IPS-11a (cell line): ENCODE results near the gene DGKH.
"Not testable (repeated sequence)": the region's sequence is repeated elsewhere in the genome, so short reads cannot be mapped to it uniquely, and the experiment has no call there.

Experiments used
- H3K4me3 ChIP-seq: one replicate; pipeline ENCODE4 v1.5.1; 2013; ENCODE audit warnings: low read depth, low read length, control low read depth

Gene DGKH

DNA sequence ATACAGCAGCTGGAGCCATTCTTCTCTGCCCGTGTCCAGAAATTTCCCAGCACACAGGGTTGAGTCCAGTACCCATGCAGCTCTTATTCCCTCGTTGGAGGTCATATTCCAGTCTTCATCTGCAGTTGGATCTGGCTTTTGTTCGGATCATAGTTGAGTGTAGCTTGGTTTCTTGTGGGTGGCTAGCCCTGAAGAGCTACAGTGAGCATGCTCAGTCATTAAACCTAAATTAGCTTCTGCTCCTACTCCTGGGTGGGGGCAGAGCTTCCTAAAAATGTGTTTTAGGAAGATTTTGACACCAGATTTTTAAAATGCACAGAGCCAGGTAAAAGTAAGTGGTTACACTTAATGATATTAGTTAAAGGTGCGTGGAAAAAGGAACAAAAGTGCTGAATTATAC is 64.4 kb downstream of the DGKH start:
- H3K4me3 ChIP-seq: no peak overlapping the region

DNA sequence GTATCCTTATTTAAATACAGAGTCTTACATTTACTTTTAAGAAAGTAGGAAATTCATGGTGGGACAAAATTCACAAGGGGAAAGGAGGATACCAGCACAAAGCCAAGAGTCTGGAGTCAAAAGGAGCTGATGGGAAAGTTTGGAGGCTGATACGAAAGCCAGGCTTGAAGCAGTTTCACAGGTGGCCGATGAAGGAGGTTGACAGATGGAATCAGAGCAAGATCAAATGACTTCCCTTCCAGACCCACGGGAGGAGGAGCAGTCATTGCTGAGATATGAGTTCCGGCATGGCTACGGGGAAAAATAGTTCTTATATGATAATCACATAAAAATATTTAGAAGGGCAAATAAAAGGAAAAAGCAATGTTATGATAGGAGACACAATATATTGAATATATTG is 65.0 kb downstream of the DGKH start:
- H3K4me3 ChIP-seq: no peak overlapping the region

DNA sequence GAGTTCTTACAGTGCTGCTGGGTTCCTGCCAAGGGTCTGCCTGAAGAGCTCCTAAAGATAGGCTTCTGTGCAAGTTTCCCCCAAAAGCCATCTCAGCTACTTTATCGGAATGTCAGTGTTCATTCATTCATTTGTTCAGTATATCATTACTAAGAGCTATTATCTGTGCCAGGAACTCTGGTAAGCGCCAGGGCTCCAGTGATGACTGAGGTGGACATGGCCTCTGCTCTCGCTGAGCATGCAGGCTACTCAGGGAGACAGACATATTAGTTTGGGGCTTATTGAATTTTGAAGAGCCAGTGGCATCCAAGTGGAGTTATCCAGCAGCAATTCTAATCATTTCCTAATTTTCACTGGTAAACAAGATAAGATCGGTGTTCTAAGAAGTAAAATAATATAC is 65.8 kb downstream of the DGKH start:
- no peak overlapping the region for H3K4me3 ChIP-seq

DNA sequence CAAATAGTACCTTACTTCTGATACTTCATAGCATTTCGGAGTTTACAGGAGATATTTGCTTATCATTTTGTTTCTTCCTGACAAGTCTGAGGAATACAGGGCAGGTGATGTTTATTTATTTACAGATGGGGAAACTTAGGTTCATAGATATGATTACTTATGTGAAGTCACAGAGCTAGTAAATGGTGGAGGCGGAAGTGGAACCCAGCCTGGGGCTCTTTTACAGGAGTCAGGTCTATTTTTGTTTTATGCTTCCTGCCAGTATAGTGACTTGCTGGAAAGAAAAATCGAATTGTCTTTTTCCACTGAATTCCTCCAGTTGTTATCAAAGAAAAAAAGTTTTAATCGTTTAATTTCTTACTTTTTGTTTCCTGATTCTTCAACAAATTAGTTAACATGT is 66.5 kb downstream of the DGKH start:
- no peak overlapping the region for H3K4me3 ChIP-seq

DNA sequence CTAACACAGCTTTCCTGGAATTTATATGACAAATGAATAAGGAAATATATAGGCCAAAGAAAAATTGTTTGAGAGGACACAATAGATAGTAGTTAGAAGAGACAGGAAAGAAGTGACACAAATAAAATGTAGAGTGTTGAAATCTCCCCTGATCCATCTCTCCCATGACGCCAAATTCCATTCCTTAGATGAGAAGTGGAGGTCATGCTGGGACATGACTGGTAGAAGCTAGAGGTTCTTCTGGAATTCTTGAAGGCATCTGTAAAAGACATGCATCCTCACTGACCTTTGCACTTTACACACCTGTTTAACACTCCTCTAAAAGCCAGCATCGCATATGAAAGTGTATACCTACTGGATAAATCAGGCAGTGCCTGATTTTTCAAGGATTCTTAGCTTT is 67.8 kb downstream of the DGKH start:
- H3K4me3 ChIP-seq: no peak overlapping the region

DNA sequence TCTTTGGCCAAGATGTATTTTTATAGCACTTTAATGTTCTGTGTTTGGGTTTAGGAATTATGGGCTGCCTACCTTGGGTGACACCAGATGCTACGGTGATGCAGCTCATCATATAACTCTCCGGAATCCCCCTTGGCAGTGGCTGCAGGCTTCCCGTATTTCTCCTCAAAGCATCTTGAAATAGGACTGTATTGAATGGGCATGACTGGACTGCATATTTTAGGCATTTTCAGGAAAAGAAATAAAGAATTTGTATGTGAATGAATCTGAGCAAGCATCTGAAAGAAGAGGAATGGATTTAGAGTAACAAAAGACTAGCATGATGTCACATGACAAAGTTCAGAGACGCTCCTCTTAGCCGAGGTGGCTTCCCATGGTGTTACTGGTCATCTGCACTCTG is 70.6 kb downstream of the DGKH start:
- no peak overlapping the region for H3K4me3 ChIP-seq

DNA sequence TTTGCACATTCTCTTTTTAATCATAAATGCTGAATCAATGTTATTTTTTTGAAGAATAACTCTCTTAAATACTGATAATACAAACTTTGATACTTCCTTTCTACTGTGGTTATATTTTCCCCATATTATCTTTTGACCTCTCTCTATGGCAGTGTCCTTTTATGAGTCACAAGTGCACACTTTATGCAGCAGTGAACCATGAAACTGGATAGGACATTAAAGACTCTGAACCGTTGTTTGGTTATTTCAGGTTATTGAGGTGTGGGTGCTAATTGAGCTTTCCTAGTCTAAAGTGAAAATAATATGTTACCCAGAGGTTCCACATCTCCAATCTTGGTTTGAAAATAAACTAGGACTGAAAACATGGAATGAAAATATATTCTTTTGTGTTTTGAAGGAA is 71.4 kb downstream of the DGKH start:
- no peak overlapping the region for H3K4me3 ChIP-seq

DNA sequence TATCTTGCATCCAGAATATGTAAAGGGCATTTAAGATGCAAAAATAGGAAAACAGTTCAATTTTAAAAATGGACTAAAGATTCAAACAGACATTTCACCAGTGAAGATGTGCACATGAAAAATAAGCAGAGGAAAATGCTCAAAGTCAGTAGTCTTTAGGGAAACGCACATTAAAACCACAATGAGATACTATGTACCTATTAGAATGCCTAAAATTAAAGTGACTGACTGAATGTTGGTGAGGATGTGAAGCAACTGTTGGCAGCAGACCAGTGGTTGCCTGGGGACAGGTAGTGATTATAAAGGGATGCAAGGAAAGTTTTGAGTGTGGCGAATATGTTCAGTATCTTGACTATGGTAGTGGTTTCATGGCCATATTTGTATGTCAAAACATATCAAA is 75.2 kb downstream of the DGKH start:
- no peak overlapping the region for H3K4me3 ChIP-seq

DNA sequence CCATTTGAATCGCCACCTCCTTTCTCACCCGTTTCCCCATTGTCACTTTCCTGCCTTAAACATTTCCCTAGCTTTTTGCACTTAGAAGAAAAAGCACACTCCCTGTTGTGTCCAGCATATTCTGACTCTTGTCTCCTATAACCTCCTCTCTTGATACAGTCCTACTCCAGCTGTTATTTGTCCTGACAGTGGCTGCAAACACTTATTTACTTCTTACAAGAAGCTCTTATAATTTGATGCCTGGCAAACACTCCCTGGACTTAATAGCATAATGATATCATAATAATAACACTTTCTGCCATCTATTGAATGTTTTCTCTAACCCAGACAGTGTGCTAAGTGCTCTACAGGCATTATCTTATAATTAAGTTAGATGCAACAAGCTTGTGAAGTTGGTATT is 76.6 kb downstream of the DGKH start:
- H3K4me3 ChIP-seq: no peak overlapping the region

DNA sequence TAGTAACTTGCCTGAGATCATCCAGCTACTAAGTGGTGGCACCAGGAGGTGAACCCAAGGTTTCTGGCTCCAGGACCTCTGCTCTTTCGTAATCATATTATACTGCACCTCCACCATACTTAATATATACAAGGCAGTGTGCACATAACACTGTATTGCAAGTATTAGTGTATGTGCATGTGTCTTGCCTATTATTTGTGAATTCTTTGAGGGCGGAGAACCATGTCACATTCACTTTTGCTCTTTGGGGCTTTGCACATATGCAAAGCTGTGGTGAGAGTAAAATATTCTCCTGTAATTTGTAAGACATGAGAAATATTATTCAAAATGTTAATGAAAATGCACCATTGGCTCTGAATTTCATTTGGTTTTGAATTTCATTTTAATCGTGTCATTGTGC is 78.6 kb downstream of the DGKH start:
- H3K4me3 ChIP-seq: no peak overlapping the region

DNA sequence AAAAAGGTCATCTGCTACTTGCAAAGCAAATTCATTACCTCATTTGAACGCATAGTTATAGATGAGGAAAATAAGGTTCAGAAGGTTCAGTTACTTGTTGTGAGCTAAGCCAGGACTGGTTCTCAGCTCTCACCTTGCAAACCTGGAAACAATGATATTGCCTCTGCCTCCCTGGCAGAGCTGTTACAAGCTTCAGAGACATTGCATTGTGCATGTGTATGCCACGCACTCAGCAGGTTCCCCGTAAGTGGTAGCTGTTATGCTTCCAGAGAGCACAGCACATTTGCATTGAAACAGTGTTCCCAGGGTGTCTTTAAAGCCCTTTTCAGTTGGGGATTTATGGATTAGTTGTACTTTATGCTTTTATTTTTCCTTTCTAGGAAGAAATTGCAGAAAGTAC is 80.6 kb downstream of the DGKH start:
- no peak overlapping the region for H3K4me3 ChIP-seq

DNA sequence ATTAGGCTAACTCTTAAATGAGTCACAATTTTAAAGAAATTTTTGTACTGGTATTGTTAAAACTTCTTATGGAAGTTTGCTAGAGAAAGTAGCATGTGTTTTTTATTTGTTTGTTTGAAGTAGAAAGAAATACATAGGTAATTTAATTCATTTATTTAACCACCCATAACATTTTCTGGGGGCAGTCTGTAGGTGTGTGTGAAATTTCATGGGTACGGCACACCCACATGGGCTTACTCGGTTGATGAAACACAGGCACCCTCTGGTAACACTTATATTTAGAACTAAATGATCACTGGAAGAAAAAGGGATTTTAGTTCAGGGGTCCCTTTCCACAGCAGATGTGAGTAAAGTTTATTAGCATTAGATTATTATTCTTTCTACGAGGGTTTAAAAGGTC is 88.1 kb downstream of the DGKH start:
- H3K4me3 ChIP-seq: no peak overlapping the region

DNA sequence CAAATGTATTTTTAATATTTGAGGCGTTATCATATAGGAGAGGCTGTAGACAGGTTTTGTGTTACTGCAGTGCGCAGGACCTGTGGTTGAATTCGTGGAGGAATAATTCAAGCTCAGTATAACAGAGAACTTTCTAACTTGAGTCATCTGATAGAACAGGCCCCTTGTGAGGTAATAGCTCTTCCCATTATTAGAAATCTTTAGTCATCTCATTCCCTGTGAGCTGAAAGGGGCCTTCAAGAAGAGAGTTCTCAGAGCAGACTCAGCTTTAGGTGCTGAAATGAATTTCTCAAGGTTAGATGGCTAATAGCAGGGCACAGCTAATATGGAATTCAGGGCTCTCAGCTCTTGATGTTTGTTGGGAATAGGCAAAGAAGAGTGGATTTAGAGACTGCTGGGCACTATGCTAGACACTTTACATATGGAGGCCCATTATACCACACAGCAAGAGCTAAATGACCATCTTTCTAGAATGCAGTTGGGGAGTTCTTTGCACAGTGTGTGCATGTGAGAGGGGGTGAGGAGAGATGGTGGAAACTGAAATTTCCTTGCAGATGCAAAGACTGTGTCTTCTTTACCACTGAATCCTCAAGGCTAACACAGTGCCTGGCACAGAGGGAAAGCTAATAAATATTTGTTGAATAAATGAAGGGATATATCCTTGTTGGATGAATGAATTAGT is 89.5 kb downstream of the DGKH start:
- H3K4me3 ChIP-seq: no peak overlapping the region

DNA sequence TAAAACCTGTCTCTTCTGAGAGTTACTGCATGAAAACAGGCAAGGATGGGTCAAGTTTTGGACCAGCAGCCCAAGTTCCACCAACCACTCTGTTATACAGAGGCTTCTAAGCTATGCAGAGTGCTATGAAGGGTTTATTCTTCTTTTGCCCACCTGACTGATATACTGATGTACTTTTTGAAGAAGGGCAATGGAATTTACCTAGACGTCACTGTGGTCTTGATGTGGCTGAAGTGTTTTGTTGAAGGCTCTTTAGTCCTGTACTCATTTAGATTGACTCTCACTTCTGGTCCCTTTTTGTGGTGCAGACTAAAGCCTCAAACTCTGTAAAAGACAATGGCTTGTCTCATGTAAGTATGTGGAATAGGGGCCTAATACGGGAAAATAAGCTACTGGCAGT is 92.0 kb downstream of the DGKH start:
- H3K4me3 ChIP-seq: no peak overlapping the region

DNA sequence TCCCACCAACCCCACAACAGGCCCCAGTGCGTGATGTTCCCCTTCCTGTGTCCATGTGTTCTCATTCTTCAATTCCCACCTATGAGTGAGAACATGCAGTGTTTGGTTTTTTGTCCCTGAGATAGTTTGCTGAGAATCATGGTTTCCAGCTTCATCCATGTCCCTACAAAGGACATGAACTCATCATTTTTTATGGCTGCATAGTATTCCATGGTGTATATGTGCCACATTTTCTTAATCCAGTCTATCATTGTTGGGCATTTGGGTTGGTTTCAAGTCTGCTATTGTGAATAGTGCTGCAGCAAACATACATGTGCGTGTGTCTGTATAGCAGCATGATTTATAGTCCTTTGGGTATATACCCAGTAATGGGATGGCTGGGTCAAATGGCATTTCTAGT is 92.6 kb downstream of the DGKH start:
- not testable (repeated sequence) for H3K4me3 ChIP-seq

DNA sequence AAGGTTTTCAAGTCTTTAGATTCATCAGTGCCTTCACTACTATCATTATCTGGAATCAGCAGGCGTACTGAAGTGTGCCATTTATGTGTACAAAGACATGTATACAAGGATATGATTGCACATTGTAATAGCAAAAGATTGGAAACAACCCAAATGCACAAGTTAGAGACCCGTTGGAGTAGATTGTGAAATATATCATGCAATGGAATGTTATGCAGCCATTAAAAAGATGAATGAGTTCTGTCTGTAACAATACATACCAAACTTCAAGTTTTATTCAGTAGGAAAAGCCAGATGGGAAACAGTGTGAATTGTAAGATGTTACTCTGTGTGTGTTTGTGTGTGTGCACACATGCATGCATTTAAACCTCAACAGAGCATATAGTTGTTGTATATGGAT is 97.9 kb downstream of the DGKH start:
- no peak overlapping the region for H3K4me3 ChIP-seq

DNA sequence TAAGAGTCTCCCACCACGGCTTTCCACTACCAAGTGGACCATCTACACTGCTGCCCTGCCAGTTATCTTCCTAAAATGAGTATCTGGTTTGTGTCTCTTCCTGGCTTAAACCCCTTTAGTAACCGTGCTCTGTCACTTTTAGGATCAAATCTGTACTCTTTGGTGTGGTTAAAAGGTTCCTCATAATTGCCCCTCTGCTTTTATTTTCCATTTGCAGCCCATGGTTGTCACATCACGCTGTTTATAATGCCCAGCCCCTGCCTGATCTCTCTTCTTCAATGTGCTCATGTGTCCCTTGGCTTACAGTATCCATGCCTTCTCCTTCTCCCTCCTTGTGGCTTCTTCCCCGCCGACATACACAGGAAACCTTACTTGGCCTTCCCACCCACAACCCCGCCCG is 100.1 kb downstream of the DGKH start:
- H3K4me3 ChIP-seq: no peak overlapping the region

DNA sequence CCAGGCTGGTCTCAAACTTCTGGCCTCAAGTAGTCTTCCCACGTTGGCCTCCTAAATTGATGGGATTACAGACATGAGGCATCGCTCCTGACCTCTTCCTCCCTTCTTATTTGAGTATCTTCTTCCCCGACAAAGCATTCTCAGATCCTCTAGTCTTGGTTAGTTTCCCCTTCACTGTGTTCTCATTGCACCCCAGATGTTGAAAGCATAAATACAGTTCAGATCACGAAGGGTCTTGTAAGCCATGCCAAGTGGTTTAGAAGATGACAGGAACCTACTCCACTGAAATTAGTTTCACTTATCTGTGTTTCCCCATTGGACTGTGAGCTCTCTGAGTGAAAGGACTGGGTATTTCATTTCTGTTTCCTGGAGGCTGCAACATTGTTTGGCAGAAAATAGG is 100.7 kb downstream of the DGKH start:
- H3K4me3 ChIP-seq: no peak overlapping the region

DNA sequence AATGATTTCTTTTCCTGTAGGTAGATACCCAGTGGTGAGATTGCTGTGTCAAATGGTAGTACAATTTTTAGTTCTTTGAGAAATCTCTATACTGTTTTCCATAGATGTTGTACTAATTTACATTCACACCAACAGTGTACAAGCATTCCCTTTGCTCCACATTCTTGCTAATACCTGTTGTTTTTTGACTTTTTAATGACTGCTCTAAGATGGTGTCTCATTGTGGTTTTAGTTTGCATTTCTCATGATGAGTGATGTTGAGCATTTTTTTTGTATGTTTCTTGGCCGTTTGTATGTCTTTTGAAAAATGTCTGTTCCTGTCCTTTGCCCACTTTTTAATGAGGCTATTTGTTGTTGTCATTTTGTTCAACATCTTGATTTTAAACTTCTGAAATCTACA is 103.3 kb downstream of the DGKH start:
- no peak overlapping the region for H3K4me3 ChIP-seq

DNA sequence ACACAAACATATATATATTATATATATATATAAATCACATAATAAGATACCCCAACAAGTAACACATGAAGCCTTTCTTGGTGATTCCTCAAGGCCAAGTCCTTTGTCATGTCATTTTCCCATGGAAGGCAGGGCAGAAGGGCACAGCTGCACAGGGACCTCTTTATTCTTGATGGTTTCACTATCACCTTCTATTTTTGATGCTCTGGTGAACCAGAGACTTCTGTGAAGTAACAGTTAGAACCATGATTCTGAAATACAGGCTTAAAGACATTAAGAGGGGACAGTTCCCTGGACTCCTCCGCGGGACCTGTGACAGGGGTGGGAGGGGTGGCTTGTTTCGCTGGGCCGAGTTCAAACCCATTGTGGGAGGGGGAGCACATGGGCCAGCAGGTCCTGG is 104.0 kb downstream of the DGKH start:
- no peak overlapping the region for H3K4me3 ChIP-seq

DNA sequence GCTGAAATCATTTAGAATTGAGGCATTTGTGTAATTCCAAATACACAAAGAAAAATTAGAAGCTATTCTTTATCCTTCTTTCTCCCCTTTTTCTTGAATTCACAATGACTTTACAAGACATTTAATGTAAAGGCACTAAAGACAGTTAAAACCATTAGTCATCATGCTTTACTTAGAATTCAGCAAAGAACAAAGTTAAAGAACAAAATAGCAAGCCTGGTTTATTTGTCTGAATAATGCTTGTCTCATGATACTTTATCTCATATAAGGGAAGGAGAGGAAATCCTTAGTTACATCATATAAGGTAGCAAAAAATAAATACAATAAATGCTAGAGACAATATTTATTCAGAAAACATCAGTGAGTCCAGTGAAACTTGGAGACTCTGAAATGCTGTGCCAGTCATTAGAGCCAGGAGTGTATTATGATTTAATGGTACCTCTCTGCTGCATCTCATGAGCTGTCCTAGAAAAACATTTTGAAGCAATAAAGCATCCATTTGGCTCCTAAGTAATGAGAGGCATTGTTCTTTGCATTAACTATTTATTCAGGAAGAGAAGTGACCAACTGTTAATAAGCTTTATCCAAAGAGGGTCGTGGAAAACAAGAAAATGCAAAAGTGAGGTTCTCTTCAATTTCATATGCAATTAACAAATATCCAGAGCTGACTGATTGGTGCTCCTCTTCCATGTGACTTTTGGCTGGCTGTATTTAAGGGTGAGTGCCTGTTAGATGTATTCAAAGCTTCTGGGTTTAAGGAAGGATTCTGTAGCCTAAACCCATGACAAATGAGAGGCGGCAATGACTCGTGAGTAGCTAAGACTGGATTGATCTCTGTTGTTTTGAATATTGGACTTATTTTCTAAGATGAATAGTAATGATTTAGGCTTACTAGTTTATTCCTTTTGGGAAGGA is 105.0 kb downstream of the DGKH start:
- no peak overlapping the region for H3K4me3 ChIP-seq

DNA sequence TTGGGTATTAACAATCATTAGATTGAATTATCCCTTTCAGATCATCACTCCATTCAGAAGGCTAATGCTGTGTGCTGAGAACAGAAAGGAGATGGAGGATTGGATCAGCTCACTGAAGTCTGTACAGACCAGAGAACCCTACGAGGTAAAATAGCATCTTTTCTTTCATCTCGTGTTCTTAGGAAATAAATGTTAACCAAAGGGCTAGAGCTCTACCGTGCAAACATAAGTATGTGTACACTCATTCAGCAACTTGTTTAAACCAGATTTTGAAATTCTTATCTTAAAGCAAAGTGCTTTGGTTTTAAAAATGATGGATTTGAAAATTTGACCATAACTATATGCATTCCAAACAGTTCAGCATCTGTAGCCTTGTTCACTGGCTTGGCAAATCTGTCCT is 106.8 kb downstream of the DGKH start:
- no peak overlapping the region for H3K4me3 ChIP-seq

DNA sequence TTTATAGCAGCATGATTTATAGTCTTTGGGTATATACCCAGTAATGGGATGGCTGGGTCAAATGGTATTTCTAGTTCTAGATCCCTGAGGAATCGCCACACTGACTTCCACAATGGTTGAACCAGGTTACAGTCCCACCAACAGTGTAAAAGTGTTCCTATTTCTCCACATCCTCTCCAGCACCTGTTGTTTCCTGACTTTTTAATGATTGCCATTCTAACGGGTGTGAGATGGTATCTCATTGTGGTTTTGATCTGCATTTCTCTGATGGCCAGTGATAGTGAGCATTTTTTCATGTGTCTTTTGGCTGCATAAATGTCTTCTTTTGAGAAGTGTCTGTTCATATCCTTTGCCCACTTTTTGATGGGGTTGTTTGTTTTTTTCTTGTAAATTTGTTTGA is 114.9 kb downstream of the DGKH start:
- not testable (repeated sequence) for H3K4me3 ChIP-seq
